GM15510 (cell line): ENCODE results near the gene HNRNPC.

Experiments
- POLR2A ChIP-seq: IDR thresholded peaks from 3 replicates; pipeline ENCODE4 v1.6.1; 2011; ENCODE audit warnings: borderline replicate concordance; ENCODE audit not compliant: insufficient read length; ENCODE audit errors: extremely low read depth

HNRNPC gene

DNA sequence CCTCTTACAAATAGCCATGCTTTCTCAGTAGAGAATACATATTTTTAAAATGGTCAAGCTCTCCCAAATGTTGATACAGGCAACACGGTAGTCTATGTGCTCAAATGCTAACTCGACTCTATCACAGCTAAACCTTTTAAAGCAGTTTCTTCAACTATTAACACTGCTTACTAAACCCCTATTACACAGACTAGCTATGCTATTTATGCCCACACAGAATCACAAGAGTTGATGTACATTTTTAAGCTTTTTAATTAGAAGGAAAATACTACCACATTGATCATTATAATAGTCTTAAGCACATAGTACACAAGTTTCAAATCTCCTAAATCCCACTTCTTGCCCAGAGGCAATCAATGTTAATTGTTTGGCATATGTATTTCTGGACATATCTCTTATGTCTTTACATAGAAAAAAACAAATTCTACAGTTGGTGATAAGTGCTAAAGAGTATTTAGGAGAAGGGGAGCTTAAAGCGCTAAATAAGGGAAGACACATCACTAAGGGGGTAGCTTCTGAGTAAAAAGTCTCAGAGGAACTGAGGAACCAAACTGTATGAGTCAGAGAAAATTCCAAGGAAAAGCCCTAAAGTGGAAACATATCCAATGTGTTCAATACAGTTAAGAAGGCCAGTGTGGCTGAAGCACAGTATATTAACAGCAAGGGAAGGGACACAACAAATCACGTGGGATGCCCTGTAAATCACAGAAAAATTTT, 13.7 kb downstream of the HNRNPC start:
- no peak for TF ChIP-seq POLR2A

DNA sequence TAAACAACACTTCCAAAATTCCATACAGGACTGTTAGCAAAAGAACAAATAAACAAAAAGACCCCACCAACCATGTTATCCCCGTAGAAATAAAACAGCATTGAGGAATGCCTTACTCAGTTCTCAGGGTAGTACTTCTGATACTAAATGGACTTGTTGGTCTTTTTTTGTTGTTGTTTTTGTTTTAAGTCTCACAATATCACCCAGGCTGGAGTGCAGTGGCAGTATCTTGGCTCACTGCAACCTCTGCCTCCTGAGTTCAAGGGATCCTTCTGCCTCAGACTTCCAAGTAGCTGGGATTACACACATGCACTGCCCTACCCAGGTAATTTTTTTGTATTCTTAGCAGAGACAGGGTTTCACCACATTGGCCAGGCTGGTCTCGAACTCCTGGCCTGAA, 17.1 kb downstream of the HNRNPC start:
- no peak for TF ChIP-seq POLR2A

GRCh38 chr14:21251215-21251614, 18.0 kb downstream of the HNRNPC start:
- TF ChIP-seq POLR2A = no peak

DNA sequence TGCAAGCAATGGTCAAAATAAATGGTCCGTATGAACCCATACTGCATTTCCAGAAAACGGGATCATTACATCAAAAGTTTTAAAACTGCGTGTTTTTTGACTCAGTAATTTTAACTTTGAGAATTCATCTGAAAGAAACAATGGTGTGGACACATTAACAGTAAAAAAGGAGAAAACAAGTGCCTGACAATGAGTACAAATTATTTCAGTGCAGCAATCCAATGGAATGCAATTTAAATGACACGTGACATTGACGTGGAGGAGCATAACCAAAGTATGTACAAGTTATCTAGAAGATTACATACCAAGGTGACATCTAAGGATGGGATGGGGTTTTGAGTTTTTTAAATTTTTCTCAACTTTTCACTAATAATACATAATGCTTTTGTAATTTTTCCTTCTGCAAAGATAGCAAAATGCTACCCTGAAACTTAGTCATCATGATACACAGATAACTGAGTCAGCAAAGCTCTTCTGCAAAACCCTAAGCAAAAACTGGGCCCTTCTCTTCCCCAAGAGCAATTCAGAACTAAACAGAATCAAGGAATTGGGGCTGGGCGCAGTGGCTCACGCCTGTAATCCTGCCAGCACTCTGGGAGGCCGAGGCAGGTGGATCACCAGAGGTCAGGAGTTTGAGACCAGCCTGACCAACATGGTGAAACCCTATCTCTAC, 20.4 kb downstream of the HNRNPC start:
- no peak for TF ChIP-seq POLR2A

DNA sequence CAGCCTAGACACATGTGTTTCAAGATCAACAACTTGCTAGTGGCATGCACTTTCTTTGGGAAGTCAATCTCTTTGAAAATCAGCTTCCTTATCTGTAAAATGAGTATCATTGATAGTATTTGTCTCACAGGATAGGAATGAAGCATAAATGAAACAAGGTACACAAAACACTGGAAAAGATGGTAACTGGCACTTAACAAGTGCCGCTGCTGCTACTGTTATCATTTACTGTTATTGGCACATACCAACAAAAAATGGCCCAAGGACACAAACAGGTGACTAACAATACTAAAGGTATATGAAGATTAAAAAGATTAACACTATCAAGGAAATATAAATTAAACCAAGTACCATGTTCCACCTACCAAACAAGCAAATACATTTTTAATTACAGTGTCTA, 20.9 kb downstream of the HNRNPC start:
- TF ChIP-seq POLR2A = no peak

DNA sequence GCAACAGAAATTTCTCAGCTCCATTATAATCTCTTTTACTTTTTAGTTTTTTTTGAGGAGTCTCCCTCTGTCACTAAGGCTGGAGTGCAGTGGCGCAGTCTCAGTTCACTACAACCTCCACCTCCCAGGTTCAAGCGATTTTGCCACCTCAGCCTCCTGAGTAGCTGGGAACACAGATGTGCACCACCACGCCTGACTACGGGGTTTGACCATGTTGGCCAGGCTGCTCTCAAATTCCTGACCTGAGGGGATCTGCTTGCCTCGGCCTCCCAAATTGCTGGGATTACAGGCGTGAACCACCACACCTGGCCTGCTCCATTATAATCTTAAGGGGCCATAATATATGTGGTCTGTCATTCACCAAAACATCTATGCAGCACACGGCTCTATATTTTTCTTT, 23.4 kb downstream of the HNRNPC start:
- no peak for TF ChIP-seq POLR2A

DNA sequence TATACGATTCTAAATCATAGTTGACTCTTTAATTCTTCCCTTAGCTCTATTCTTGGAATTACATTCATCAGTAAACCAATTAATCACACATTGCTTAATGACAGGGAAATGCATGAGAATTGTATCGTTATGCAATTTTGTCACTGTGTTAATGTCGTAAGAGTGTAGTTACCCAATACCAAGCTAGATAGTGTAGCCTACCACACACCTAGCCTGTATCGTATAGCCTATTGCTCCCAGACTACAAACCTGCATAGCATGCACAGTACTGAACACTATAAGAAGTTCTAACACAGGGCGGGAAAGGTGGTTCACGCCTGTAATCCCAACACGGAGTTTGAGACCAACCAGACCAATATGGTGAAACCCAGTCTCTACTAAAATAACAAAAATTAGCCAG, 24.7 kb downstream of the HNRNPC start:
- no peak for TF ChIP-seq POLR2A

DNA sequence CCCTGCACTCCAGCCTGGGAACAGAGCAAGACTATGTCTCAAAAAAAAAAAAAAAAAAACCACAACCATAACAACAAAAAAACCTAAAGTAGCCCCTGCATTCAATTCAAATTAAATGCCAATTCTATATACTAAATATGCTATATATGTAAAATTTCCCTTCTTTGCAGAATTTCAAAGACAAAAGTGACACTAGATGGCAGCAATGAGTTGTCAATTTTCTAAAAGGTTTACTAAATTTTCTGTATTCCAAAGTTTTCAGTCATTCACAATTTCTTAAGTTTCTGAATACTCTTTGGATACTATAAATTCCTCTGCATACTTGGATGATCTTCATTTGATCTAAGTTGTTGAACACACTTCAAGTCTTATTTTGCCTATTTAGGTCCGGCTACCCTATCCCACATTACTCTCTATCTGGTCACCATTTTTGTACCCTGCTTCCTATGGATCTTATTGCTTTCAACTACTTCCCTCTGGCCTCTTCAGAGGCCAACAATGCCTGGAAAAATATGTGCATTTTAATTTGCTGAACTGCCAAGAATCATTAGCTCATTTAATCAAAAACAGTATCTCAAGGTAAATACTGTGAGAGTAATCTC, 27.9 kb downstream of the HNRNPC start:
- TF ChIP-seq POLR2A = no peak

DNA sequence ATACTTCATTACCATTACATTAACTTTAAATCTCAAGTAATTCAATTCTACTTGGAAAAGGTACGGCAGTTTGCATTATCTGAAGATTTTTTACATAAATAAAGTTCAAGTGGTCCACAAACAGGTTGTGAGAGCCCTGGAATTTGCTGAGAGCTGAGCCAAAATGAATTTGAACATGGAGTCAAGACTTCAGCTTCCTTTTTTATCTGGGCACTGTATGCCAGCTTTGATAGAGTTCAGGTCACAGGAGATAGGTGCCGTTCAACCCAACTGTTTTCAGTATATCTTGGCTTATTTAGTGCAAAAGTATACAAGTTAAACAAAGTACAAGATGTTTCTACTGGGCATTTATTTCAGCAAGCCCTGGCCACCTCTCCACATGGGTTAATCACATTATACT, 28.8 kb downstream of the HNRNPC start:
- no peak for TF ChIP-seq POLR2A

GRCh38 chr14:21238823-21239518, 30.3 kb downstream of the HNRNPC start:
- TF ChIP-seq POLR2A = no peak

GRCh38 chr14:21236948-21237797, 32.1 kb downstream of the HNRNPC start:
- TF ChIP-seq POLR2A = no peak

DNA sequence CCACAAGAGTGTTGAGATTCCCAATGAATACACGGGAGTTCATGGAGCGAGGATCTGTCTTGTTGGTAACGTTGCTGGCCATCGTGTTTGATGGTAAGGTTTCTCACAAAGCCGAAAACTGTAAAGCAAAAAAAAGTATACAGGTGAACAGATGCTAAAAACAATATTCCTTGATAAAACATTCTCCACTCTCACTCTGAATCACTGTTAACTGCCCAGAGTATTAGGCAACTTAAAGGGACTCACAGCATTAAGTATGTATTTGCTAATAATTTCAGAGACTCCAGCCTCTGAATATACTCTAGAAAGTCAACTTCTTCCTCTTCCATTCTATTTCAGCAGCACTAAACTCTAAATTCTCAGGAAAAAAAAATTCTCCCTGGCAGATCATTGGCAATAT, 35.1 kb downstream of the HNRNPC start:
- TF ChIP-seq POLR2A = no peak

DNA sequence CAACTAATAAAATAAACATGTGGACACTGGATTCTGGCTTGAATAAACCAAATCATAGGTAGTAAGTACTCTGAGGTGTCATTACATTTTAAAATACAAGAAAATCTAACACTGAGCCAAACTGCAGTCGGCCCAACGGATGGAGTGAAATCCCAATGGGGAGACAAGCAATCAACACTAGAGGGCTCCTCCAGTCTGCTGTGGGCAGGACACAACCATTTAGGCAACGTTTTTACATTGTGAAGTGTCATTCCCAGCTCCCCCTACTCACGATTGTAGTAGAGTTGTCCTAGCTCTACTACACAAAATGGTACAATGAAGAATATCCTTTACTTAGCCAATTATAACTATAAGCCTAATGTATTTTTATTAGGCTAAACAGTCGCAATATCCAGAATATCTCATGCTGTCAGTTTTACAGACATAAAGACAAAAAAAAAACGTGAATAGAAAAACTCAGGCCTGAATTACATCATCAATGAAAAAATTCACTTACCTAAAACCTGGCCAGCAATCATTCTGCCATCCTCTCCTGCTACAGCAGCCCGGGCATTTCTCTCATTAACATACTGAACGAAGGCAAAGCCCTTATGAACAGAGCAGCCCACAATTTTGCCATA, 35.7 kb downstream of the HNRNPC start:
- no peak for TF ChIP-seq POLR2A

- TF ChIP-seq POLR2A = no peak
Measured at GRCh38 chr14:21231020-21231652, 38.1 kb downstream of the HNRNPC start.
